SKM-1 (cell line): ENCODE results near the gene MCTP1.

Source experiments
- DNase-seq: peaks from one replicate; lab custom pipeline; 2025; ENCODE audit not compliant: unreplicated experiment; lab: John Stamatoyannopoulos, UW

The MCTP1 gene

DNA sequence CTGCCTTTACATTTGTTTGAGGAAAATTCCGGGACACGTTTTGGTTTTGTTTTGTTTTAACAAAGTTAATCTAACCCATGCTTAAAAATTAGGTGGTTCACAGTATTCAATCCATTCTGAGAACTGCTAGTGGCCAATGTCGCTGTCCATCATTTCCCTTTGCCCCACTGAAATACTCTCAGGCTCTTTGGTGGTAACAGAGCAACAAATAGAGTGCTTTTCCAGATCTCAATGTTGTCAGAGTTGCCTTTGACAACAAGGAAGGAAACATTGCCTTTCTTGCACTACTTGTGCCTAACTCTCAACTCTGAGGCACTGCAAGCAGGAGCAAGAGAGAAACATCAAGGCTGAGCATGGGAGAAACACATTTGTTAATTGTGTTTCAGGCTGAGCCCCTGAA is 154.0 kb downstream of the MCTP1 start:
- DNase-seq: no peak

DNA sequence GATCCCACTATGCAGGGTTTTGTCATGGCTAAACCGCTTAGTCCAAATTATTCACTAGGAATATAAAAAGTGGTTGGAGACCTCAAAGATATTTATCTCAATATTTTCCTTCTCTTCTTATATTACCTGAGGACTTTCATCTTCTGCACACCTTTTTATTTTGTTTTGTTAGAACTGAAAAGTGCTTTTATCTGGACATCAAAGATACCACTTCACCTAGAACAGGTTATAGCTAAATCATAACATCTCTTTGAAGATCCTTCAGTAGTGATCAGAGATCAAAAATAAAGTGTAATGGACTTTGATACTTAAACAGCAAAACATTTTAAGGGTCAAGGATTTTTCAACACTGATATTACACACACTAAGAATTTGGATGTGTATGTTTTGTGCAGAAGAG is 160.2 kb downstream of the MCTP1 start:
- DNase-seq: no peak

DNA sequence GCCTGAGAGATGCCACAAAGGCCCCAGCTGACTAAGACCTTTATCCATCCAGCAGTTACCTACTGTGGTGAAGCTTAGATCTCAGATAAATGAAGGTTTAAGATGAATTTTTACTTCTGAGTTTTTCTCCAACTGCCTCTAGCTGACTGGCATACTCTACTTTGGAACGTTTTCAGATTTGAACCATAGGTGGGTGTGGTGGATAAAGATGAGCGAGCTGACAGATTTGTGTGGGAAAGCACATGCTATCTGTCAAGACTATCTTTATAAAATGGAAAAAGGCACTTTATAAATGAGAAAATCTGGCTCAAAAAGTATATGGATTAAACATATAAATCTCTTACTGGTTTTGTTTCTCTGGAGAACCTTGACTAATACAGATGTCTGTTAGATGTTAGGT is 160.8 kb downstream of the MCTP1 start:
- no peak for DNase-seq

DNA sequence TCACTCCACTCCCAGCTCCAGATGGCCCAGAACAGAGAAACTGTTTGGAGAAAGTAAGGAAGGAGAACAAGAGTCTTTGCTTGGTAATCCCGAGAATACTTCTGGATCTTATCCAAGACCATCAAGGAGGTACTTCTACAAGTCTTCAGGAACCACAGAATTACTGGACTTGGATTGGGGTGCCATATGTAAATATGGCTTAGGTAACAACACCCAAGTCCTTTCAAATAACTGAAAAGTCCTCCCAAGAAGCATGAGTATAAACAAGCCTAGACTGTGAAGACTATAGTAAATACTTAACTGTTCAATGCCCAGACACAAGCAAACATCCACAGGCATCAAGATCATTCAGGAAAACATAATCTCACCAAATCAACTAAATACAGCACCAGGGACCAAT is 170.0 kb downstream of the MCTP1 start:
- no peak for DNase-seq

DNA sequence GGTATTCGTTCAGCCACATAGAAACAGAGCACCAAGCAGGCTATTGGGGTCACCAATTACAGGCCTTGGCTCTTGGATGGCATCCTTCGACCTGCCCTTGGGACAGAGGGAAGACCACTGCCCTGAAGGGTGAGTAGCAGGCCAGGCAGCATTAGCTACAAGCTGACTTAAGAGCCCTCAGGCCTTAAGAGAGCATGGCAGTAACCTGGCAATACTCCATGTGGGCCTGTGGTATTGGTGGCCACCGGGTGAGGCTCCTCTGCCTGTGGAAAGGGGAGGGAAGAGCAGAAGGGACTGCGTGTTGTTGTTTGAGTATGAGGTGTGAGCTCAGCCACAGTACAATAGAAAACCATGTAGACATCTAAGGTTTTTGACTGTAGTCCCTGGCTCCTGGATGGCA is 170.6 kb downstream of the MCTP1 start:
- DNase-seq: no peak

DNA sequence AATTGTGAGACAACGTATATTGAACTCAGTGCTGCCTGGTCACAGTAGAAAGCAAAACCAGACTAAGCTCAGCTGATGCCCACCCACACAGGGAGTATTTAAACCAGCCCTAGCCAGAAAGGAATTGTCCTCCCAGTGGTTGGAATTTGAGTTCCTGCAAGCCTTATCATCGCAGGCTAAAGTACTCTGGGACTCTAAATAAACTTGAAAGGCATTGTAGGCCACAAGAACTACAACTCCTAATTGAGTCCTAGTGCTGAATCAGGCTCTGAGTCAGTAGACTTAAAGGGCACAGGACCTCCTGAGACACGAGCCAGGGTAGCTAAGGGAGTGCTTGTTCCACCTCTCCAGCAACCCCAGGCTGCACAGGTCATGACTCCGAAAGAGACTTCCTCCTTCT is 171.4 kb downstream of the MCTP1 start:
- no peak for DNase-seq

DNA sequence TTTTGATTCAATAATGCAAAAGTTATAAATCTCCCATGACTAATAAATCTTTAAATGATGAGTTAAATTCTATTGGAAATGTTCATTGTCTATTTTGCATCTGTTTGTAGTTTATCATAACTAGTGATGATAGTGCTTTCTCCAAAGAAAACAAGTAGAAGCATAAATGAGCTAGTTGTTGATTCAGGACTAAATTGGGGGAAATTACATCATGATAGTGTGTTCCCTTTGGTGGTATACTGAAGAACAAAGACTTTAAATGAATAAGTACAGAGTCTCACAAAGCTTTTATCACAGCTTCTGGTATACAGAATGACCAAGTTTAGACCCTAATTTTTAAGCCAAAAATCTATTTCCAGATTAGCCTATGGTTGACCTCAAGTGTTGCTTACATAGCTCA is 173.8 kb downstream of the MCTP1 start:
- DNase-seq: no peak

DNA sequence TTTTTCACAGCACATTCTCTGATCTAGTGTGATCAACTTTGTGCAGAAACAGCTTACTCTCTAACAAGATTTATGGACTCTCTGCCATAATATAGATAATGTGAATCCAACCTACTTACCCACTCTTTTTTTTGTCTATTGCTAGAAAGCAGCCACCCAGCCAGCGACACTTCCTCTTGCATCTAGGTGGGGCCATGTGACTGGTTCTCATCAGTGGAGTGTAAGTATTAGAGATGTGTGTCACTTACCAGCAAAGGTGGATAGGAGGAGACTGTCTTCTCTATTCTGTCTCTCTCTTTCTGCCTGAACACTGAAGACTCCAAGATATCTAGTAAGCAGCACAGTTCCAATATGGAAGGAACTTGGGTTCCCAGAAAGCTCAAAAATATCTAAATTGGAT is 174.8 kb downstream of the MCTP1 start:
- no peak for DNase-seq

DNA sequence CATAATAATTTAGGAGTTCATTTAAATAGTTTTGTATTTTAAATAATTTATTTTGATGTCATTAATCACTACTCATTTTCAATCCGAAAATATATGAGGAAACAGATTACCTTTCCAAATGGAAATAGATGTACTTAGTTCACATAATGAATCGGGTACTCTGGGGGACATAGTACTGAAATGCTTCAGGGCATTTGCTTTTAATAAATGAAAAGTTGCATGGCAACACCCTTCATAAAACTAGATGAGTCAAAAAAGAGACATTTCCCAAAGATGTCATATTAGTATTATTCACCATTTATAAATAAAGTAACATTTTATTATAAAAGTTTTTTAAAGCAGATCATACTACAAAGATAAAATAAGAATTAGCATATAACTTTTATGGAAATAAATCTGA is 177.8 kb downstream of the MCTP1 start:
- no peak for DNase-seq

DNA sequence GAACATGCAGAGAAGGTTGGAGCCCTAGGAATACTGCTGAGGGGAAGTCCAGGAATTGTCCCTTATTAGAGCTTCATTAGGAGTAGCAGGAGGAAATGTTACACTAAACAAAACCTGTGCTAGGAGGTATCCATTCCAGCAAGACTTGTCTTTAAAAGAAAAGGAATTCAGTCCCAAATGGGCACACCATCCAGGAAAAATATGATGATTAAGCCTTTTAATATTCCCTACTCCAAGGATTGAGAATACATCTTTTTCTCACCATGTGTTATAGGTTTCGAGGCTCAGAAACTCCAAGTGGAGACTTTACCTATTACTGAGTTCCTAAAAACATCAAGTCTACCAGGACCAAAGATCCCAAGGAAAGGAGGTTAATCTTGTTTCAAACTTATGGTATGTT is 179.3 kb downstream of the MCTP1 start:
- no peak for DNase-seq

DNA sequence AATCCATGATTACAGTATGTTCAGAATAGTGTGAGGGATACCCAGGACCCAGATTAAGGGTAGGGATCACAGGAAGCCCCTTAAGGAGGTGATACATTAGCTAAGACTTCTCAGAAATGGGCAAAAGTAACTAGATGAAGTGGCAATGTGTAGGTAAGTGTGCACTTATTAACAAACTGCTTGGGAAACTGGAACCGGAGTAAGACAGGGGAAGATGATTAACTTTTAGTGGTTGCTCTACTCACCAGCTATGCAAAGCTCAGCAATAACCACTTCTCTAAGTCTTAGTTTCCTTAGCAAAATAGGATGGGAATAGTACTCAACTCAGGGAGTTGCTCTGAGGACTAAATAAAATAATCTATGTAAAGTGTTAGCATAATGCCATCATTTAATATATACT is 182.2 kb downstream of the MCTP1 start:
- DNase-seq: no peak

DNA sequence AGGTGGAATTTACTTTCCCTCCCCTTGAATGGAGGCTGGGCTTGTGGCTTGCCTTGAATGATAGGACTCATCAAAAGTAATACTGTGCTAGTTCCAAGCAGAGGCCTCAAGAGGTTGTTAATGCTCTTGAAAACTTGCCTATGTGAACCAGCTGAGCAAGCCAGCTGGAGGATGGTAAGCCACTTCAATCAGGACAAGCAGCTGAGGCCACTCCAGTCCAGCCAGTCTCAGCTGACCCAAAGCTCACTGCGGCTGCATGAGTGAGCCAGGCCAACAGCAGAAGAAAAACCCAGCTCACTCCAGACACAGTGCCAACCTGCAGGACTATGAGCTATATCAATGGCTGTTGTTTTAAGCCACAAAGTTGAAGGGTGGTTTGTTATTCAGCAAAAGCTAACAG is 182.8 kb downstream of the MCTP1 start:
- no peak for DNase-seq

DNA sequence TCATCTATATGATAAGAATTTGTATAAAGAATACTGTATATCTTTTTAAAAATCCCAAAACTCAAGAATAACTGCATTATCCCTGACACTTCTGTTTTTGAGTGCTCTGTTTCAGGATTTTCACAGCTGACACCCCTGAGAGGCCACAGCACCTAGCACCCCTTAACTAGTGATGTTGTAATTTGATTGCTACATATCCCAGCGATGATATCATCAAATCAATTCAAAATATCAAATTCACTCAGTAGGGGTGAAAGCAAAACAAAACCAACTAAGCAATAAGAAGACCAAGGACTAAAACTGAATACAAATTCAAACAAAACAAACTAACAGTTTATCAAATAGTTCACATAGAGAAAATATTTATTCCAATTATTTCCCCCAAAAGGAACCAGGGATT is 184.3 kb downstream of the MCTP1 start:
- DNase-seq: no peak

DNA sequence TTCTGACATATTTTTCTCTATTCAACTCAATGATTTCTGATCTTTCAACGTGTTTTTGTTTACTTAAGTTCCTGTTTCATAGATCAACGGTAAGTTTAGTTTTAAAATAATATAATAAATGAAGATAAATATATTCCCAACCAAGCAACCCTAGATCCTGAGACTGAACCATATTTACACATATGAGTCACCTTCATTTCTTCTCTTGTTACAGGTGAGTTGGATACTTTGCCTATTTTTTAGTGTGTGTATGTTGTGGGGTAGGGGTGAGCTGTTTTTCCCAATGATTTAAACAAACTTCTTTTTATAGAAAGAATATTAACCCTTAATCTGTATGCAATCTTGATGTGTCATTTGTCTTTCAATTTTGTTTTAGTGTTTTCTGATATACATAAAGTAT is 186.9 kb downstream of the MCTP1 start:
- no peak for DNase-seq

DNA sequence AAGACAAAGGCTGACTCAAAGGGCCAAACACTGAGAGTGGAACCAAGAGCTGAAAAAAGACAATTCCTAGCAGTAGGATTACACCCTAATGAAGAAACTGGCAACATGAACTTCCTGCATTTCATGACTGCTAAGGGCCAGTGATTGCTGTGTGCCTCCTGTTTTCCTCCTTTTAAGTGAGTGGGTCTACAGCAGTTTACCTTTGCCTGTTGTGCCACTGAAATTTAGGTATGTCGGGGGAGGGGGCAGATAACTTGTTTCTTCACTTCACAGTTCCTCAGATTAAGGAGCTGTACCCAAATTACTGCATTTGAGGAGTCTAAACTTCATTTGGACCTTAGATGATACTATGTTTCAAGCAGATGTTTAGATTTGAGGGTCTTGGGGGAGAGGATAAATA is 191.7 kb downstream of the MCTP1 start:
- no peak for DNase-seq

DNA sequence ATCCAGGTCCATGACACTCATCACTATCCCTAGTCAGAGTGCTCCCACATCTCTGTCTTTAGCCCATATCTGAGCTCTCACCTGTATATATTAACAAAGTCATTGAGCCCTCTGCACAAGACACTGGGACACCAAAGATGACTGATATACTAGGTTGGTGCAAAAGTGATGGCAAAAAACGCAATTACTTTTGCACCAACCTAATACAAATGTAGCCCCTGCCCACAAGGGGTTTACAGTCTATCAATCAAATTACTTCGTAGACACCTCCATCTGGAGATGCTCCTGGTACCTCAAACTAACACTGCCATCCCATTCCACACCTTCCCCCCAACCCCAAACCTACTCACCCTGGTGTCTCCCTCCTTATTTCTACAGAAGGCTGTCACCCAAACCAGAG is 194.1 kb downstream of the MCTP1 start:
- no peak for DNase-seq

DNA sequence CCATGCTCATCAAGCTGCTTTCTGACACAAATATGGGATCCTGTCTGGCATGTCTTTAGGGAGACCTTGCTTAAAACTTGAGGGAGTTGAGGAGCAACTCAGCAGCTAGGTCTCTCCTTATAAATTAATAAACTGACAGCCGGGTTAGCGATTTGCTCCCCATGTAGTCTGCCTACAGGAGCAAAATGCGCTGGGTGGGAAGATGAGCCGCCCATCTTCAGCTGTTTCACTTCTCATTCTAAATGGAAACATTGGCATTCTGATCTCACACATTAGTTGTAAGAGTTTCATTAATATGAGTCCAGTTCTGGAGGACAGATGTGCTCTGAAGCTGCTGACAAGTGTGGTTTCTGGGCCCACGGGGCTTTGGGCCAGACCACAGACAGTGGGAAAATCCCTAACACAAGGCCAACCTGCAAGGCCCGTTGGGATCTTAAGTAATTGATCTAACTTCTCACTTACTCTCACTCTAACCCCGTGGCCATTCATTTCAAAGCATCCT is 197.0 kb downstream of the MCTP1 start:
- no peak for DNase-seq

DNA sequence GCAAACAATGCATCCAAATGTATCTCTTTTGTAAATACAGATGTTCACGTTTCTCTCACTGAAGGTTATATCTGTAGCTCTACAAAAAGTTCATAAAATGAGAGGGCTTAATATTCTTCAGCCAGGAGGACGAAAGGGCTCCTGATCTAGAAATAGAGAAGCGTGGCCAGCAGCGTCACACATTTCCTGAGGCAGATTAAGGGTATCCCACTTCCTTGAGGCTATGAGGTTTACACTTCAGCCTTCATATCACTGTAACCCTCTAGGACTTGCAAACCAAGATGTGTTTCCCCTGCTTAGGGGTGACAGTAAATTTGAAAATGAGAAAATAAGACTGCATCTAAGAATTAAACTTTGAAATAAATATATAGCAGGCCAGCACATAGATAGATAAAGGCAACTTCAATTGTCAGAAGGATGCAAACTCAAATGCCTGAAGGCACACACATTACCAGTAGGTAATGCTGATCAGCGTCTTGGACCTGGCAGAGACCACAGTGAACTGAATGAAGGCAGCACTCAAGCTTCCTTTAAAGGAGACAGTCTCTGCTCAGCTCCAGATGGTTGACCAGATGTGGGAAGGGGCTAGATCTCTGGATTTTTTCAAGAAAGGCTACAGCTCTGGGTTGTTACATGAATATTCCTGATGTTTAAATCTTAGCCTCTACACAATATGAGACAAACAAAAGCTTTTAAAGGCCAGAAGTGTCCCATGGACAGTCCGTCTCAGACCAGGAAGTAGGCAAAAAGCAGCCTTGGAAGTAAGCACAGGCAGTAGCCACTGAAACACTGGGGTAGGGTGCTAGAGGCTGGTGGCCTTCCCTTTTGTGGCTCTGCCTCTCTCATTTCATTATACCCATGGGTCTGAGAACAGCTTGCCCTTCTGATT is 197.7 kb downstream of the MCTP1 start:
- no peak for DNase-seq

DNA sequence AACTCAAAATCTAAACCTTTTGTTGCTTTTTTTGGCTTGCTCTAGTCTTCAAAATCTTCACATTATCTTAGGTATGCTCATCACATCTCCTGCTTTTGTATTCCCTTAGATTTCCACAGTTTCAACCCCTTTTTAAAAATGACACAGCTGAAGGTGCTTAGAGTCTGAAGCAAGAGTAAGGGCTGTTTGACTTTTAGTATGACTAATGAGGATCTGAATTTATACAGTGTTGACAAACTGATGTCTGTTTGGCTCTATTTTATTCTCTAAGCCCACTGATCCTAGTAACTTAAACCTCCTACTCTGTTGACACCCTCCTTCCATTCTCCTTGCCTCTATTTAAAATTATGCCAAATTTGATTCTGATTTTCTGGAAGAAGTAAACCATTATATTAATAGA is 200.1 kb downstream of the MCTP1 start:
- DNase-seq: no peak

DNA sequence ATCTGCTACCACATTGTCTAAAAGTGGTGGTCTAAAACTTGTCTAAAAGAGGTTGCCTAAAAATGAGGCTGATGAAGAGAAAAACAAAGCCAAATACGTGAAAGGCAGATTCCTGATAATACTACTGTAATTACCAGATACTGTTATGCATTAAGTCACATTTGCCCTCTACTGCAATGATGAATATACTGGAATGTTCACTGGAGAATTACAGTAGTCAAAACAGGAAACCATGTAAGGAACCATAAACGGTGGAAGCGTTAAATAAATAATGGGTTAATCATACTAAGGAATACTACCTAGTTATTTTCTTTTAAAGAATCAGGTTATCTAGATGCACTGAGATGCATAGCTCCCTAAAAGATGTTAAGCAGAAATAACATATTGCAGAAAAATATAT is 201.3 kb downstream of the MCTP1 start:
- DNase-seq: no peak

DNA sequence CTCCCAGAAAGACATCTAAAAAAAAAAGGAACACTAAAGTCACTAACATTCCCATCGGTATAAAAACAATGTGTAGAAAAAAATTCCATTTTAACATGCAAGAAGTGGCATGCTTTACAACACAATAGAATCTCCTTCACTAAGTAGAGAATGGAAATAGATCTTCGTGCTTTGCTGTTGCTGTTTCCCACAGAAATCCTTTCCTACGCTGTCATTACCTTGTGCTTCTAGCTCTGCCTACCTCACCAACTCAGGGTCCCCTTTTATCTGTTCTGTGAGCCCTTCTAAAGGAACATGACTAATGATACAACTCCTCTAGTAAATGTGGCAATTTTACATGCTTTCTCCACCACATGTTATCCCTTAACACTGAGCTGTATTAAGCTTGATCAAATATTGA is 202.9 kb downstream of the MCTP1 start:
- DNase-seq: no peak

DNA sequence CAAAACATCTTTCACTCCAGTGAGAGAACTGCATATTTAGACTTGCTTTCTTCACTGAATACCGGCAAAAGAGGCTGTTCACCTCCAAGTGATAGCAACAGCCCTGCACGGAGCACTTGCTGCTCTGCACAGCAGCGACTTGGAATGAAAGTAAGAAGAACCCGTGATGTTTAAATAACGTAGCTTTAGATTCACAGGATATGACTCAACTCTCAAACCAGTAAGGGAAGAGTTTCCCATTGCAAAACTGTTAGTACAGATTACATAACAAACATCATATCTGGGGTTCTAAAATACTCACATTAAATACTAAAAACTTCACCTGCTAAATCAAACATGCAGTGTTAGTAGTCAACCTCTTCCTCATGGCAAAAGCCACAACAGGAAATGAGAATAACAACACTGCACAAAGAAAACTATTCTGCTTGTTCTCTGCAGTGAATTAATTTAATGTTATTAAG is 203.4 kb downstream of the MCTP1 start:
- DNase-seq: peak; percentile 92

DNA sequence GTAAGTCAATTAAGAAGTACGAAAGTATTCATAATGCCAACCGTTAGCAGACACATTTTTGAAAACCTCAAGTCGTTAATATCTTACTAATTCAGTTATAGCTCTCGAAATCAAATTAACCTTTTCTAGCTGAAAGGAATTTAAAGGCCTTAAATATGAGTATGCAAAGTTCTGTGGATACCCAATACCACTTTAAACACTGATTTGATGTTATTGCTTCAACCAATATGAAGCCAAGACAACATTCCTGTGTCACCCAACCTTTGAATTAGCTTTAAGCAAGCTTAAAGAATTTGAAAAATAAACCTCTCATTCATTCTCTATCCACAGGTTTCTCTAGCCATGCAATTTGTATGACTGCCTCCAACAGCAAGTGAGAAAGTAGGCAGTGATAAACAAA is 204.5 kb downstream of the MCTP1 start:
- DNase-seq: no peak
